GM12878 (cell line): ENCODE measurements around the gene BFSP2. TPM values are rescaled to one million over a fixed set of nuclear protein-coding genes. Genes with fewer than 3 reads are reported as not detected.
A peak's percentile ranks its signal among the peaks of the same experiment; 100 is the strongest.

Source experiments
- BACH1 ChIP-seq: fragments of 450-650 bp; IDR thresholded peaks from 2 replicates; pipeline ENCODE4 v1.6.1; 2017; ENCODE audit warnings: mild to moderate bottlenecking, borderline replicate concordance
- CEBPB ChIP-seq, 2 experiments: fragments of 150-350 bp in 1 of 2; IDR thresholded peaks; 2 replicates each; pipeline ENCODE4 v1.6.1; 2012 to 2014; ENCODE audit warnings: low read depth in 2 of 2, low read length in 2 of 2, borderline replicate concordance in 1 of 2, inconsistent platforms in 1 of 2
- EED ChIP-seq: sonication (generic); IDR thresholded peaks from 2 replicates; pipeline ENCODE4 v1.6.1; 2016; ENCODE audit warnings: antibody characterized with exemption, low read depth
- ELK1 ChIP-seq: IDR thresholded peaks from 2 replicates; pipeline ENCODE4 v1.6.1; 2012; ENCODE audit warnings: low read depth, low read length, improper control_type of control experiment
- FOXM1 ChIP-seq: IDR thresholded peaks from 2 replicates; pipeline ENCODE4 v1.6.1; 2012; ENCODE audit warnings: low read depth, mild to moderate bottlenecking, inconsistent platforms, low read length, moderate library complexity
- HDAC6 ChIP-seq: fragments of 200-600 bp; sonication (generic); IDR thresholded peaks from one replicate; pipeline ENCODE4 v1.8.0; 2017; ENCODE audit warnings: antibody characterized with exemption; ENCODE audit not compliant: unreplicated experiment
- HDGF ChIP-seq: fragments of 450-650 bp; IDR thresholded peaks from 2 replicates; pipeline ENCODE4 v1.6.1; 2016; ENCODE audit warnings: antibody characterized with exemption
- IKZF1 ChIP-seq: fragments of 450-650 bp; conservative IDR thresholded peaks from 2 replicates; pipeline ENCODE4 v1.6.1; 2017; ENCODE audit warnings: antibody characterized with exemption, mild to moderate bottlenecking
- IRF4 ChIP-seq: IDR thresholded peaks from 2 replicates; pipeline ENCODE4 v1.6.1; 2011; ENCODE audit warnings: low read depth, low read length
- MTA2 ChIP-seq: fragments of 450-650 bp; IDR thresholded peaks from 2 replicates; pipeline ENCODE4 v1.6.1; 2016; ENCODE audit warnings: low read depth, mild to moderate bottlenecking, moderate library complexity
- MTA3 ChIP-seq: IDR thresholded peaks from 2 replicates; pipeline ENCODE4 v1.6.1; 2012; ENCODE audit warnings: low read length, inconsistent platforms, borderline replicate concordance
- NFYA ChIP-seq: IDR thresholded peaks from 2 replicates; pipeline ENCODE4 v1.6.1; 2011; ENCODE audit warnings: low read depth, mild to moderate bottlenecking, low read length, improper control_type of control experiment, borderline replicate concordance
- PAX5 ChIP-seq: IDR thresholded peaks from 2 replicates; pipeline ENCODE4 v1.6.1; 2011; ENCODE audit warnings: low read depth, low read length, borderline replicate concordance
- RAD21 ChIP-seq: IDR thresholded peaks from 2 replicates; pipeline ENCODE4 v1.6.1; 2011; ENCODE audit warnings: mild to moderate bottlenecking, low read depth, low read length, moderate library complexity; ENCODE audit not compliant: insufficient read depth
- WRNIP1 ChIP-seq: IDR thresholded peaks from 2 replicates; pipeline ENCODE4 v1.6.1; 2011; ENCODE audit warnings: low read depth, low read length, improper control_type of control experiment, borderline replicate concordance
- YBX1 ChIP-seq: fragments of 450-650 bp; IDR thresholded peaks from 2 replicates; pipeline ENCODE4 v1.6.1; 2016; ENCODE audit warnings: antibody characterized with exemption
- ZBTB11 ChIP-seq: fragments of 450-650 bp; formaldehyde crosslinking; IDR thresholded peaks from 2 replicates; pipeline ENCODE4 v1.5.0; 2022; ENCODE audit warnings: mild to moderate bottlenecking, missing genetic modification characterization
- ZBTB33 ChIP-seq: fragments of 450-650 bp; IDR thresholded peaks from 2 replicates; pipeline ENCODE4 v1.6.1; 2017; ENCODE audit warnings: mild to moderate bottlenecking
- ZNF687 ChIP-seq: fragments of 450-650 bp; IDR thresholded peaks from 2 replicates; pipeline ENCODE4 v1.6.1; 2017; ENCODE audit warnings: mild to moderate bottlenecking, moderate library complexity
- polyA plus RNA-seq, 11 experiments: library from polyadenylated mRNA; depleted of rRNA in 4 of 11; unstranded in 6 of 11; stranded (reverse) in 5 of 11; fragments of >200 nt; fragmentation: Nextera tagmentation in 4 of 11; fragmentation: Illumina TruSeq in 1 of 11; extraction: Ambion mirVana in 4 of 11; extraction: Trizol in 1 of 11; gene quantifications; 1 replicate in 1 of 11; 2 replicates in 10 of 11; pipeline versions ENCODE4 v1.2.1 to v1.2.3, GENCODE V29; 2011 to 2016; ENCODE audit warnings: inconsistent platforms in 2 of 11, missing spikeins in 2 of 11, low read depth in 1 of 11
- total RNA-seq, 4 experiments: library from RNA; depleted of rRNA in 3 of 4; stranded (reverse); fragments of >200 nt in 3 of 4; fragmentation: Illumina TruSeq in 1 of 4; extraction: Trizol in 1 of 4; gene quantifications; 2 replicates each; pipeline versions ENCODE4 v1.2.1 to v1.2.3, GENCODE V29; 2013 to 2021

BFSP2 gene
- total and polyA plus RNA-seq, 10 of the 15 experiments (the other 5 are each of a cell fraction or from before 2014, with no cell fraction given): 1.5 to 20.4 (median 7.3) TPM

- TF ChIP-seq ZNF687 (no peak), MTA2 (no peak), HDGF (0 out of 2 replicates have a peak, but pooled peaks have one; percentile 53), MTA3 (no peak), CEBPB (IDR thresholded peaks at IDR 0.05; ENCODE audit: borderline replicate concordance in 1 of 2, low read depth in 2 of 2, low read length in 2 of 2) (no peak), EED (peak; percentile 58; the same call in 1 of the 2 replicates), IRF4 (no peak), FOXM1 (peak; percentile 21; the same call in 1 of the 2 replicates), ELK1 (no peak), IKZF1 (peak; percentile 38; the same call in 1 of the 2 replicates), HDAC6 (no peak), BACH1 (no peak), ZBTB33 (no peak), YBX1 (no peak), PAX5 (no peak), WRNIP1 (no peak), RAD21 (0 out of 2 replicates have a peak, but pooled peaks have one; percentile 2), NFYA (no peak), ZBTB11 (no peak)
Measured at GRCh38 chr3:133479895-133480669, 80.2 kb downstream of the BFSP2 start (continued).
